Sigmoid colon (tissue), 4 donors: ENCODE results near the gene HOXB9.

Experiments used
- EP300 ChIP-seq, 4 donors: sonication (generic); formaldehyde crosslinking; IDR thresholded peaks; one replicate each; pipeline ENCODE4 v1.6.1; 2017; ENCODE audit warnings: antibody characterized with exemption in 4 of 4
- POLR2A ChIP-seq, 2 donors: fragments of 450-650 bp; IDR thresholded peaks; one replicate each; pipeline ENCODE4 v1.6.1; 2016; ENCODE audit warnings: antibody characterized with exemption in 2 of 2, mild to moderate bottlenecking in 2 of 2, moderate library complexity in 2 of 2
- POLR2AphosphoS5 ChIP-seq, 4 donors: sonication (generic); formaldehyde crosslinking; IDR thresholded peaks; one replicate each; pipeline ENCODE4 v1.6.1; 2017; ENCODE audit warnings: antibody characterized with exemption in 4 of 4
- TF ChIP-seq, protein P1 (sequence below), 4 experiments: fragments of 450-650 bp in 3 of 4; fragments of 200-600 bp in 1 of 4; IDR thresholded peaks; one replicate each; pipeline ENCODE4 v1.5.1; 2016 to 2019; ENCODE audit warnings: antibody characterized with exemption in 4 of 4, mild to moderate bottlenecking in 3 of 4, moderate library complexity in 2 of 4

DNA sequence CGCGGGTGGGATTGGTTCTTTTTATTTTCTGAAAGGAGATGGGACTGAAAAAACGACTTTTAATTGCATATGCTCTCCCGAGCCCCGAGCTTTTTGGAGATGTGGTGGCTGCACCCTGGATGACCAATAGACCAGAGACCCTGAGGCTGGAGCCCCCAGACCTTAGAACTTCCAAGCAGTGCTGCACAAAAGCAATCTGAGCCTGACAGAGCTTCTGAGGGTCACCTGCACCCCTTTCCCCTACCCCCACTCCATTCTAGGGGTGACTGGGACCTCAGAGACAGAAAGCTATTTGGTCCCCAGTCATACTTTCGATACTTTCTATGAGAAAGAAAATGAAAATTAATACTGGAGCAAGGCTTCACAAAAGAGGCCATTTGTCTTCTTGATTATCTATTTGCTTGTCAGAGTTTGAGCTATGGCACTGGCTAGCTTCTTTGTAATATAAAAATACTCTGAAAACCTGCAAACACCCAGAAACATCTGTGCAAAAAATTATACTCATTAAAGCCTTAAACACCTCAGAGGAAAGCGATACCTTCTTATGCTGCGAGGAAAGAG is 51.6 kb downstream of the HOXB9 start:
- TF ChIP-seq POLR2A (IDR thresholded peaks at IDR 0.05) (no peak), EP300 (IDR thresholded peaks at IDR 0.05) (no peak), POLR2AphosphoS5 (IDR thresholded peaks at IDR 0.05) (no peak)
- TF ChIP-seq, protein P1, sequence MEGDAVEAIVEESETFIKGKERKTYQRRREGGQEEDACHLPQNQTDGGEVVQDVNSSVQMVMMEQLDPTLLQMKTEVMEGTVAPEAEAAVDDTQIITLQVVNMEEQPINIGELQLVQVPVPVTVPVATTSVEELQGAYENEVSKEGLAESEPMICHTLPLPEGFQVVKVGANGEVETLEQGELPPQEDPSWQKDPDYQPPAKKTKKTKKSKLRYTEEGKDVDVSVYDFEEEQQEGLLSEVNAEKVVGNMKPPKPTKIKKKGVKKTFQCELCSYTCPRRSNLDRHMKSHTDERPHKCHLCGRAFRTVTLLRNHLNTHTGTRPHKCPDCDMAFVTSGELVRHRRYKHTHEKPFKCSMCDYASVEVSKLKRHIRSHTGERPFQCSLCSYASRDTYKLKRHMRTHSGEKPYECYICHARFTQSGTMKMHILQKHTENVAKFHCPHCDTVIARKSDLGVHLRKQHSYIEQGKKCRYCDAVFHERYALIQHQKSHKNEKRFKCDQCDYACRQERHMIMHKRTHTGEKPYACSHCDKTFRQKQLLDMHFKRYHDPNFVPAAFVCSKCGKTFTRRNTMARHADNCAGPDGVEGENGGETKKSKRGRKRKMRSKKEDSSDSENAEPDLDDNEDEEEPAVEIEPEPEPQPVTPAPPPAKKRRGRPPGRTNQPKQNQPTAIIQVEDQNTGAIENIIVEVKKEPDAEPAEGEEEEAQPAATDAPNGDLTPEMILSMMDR (IDR thresholded peaks at IDR 0.05): no peak
